ENCODE measurements around the gene KDM3A. TPM values are rescaled to one million over a fixed set of nuclear protein-coding genes. Genes with fewer than 3 reads are reported as not detected.

Gene KDM3A
- total and polyA plus RNA-seq, 12 donors, result 16.7 to 54.6 (median 33.8) TPM

DNA sequence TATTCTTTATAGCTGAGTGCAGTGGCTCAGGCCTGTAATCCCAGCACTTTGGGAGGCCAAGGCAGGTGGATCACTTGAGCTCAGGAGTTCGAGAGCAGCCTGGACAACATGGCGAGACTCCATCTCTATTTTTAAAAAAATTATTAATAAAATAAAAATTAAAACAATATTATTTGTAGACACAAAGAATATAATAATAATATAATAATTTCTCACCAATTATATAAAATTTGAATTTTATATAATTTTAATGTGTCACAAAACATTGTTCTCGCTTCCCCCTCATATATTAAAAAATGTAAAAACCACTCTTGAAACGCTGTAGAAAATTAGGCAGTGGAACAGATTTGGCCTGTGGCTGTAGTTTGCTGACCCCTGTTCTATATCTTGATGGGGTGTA is 5.6 kb upstream of the KDM3A start:
- intact Hi-C loops (cut with DNase I), result no loop called here

DNA sequence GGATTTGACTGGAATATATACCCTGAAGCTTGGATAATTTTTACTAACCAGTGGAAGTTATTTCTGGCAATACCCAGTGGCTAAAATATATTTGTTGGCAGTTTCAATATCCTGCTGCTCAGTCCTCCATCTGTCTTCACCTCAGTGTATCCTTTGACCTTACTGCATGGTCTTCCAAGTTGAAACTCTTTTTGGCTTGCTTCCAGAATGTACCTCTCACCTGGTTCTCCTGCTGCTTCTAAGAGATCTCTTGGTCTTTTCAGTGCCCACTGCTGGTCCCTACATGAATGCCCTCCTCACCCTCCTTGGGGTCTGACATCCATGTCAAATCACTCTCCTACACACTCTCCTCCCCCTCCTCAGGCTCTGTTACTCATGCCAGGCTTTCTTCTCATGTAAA is 4.8 kb upstream of the KDM3A start:
- intact Hi-C loops (cut with DNase I), result no loop called here
- Histone ChIP-seq H3K4me3 (no peak overlapping the region), H3K27ac (no peak overlapping the region), H3K4me1 (replicated peaks in 1 of 2) (no peaks in the 10 kb centered on the region), H3K9me3 (replicated peaks in 1 of 3) (peaks cover 4 to 14% (median 14%) of the 10 kb centered on the region in 3 donors), H3K36me3 (replicated peaks in 1 of 2) (no peaks in the 10 kb centered on the region), H3K27me3 (no peaks in the 10 kb centered on the region)
- TF ChIP-seq POLR2A (IDR thresholded peaks at IDR 0.05), result no peak
- TF ChIP-seq, protein P1, sequence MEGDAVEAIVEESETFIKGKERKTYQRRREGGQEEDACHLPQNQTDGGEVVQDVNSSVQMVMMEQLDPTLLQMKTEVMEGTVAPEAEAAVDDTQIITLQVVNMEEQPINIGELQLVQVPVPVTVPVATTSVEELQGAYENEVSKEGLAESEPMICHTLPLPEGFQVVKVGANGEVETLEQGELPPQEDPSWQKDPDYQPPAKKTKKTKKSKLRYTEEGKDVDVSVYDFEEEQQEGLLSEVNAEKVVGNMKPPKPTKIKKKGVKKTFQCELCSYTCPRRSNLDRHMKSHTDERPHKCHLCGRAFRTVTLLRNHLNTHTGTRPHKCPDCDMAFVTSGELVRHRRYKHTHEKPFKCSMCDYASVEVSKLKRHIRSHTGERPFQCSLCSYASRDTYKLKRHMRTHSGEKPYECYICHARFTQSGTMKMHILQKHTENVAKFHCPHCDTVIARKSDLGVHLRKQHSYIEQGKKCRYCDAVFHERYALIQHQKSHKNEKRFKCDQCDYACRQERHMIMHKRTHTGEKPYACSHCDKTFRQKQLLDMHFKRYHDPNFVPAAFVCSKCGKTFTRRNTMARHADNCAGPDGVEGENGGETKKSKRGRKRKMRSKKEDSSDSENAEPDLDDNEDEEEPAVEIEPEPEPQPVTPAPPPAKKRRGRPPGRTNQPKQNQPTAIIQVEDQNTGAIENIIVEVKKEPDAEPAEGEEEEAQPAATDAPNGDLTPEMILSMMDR (IDR thresholded peaks at IDR 0.05), result no peak
- DNase-seq, result no peak

More for the DNA sequence above, 5.6 kb upstream of the KDM3A start:
- DNase-seq, result no peak
- no peaks in the 10 kb centered on the region for H3K36me3 ChIP-seq (replicated peaks in 1 of 2)
- H3K4me3 ChIP-seq, result no peak overlapping the region
- no peaks in the 10 kb centered on the region for H3K27me3 ChIP-seq
- 89 to 95% (median 94%) methylated on average over 4 of the region's 4 CpGs for WGBS, 4 donors
- TF ChIP-seq POLR2A (IDR thresholded peaks at IDR 0.05), result no peak
- TF ChIP-seq, protein P1 (IDR thresholded peaks at IDR 0.05), result no peak
- H3K27ac ChIP-seq, result no peak overlapping the region
- no peaks in the 10 kb centered on the region for H3K4me1 ChIP-seq (replicated peaks in 1 of 2)
- H3K9me3 ChIP-seq (replicated peaks in 1 of 3), result peaks cover 4 to 17% (median 14%) of the 10 kb centered on the region in 3 donors

DNA sequence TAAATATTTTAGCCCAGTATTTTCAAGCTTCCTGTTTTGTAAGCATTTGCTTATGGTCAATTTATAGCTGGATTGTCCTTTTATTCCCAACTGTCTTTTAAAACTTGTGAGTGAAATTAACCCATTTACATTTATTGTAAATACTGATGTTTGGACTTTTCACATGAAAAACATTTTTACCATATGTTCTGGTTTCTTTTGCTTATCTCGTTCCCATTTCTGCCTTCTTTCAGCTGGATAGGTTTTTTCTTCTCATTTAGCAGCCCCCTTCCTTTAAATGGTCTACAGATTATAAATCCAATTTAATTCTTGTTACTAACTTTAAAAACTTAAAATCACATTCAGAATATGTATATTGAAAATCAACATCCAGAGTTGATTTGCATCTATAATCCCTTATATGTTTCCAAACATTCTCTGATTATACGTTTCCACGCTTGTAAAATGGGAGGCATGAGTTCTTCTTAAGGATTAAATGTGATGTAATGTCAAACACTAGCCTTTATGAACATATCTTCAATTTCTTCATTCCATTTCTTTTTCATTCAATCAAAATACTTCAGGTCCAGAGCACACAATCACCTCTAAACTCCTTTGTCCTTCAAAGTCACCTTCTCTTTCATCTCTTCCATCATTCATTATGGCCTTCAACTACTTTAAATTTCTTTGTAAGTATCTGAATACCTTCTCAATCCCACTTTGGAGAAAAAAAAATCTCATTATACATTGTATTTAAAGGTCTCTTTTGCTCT is 1.1 kb upstream of the KDM3A start:
- Histone ChIP-seq H3K4me3 (peak overlapping the region in 1 of 4 donors; percentile 93), H3K9me3 (replicated peaks in 1 of 3) (peaks cover 4 to 14% (median 14%) of the 10 kb centered on the region in 3 donors), H3K27me3 (no peaks in the 10 kb centered on the region), H3K36me3 (replicated peaks in 1 of 2) (no peaks in the 10 kb centered on the region), H3K27ac (peak overlapping the region; percentile 86 to 99 (median 98)), H3K4me1 (replicated peaks in 1 of 2) (peaks cover 8 to 23% of the 10 kb centered on the region in 2 donors)
- intact Hi-C loops (cut with DNase I), result no loop called here
- 93 to 97% (median 94%) methylated on average over 3 of the region's 3 CpGs for WGBS, 4 donors
- no peak for DNase-seq
- TF ChIP-seq POLR2A (IDR thresholded peaks at IDR 0.05), result no peak
- TF ChIP-seq, protein P1 (IDR thresholded peaks at IDR 0.05), result no peak

DNA sequence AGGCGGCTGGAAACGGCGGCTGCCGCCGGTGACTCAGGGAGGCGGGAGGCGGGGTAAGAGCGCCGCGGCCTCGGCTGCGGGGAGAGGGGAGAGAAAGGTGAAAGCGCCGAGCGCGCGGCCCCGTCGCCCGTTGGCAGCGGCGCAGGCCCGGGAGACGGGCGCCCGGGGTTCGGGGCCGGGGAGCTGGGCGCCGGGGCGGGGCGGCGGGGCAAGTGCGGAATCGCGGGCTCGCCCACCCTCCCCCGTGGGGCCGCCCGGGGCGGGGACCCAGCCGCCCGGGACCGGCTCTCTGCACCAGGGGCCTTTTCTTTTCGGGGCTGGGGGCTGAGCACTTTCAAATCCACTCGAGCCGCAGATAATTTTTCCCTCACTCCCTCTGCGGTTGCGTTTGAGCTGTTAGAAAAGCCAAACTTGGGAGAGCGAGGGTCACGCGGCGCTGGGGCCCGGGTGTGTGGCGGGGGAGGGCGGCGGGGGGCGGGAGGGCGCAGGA is 266 bp downstream of the KDM3A start:
- TF ChIP-seq, protein P1 (IDR thresholded peaks at IDR 0.05), result no peak
- TF ChIP-seq POLR2A (IDR thresholded peaks at IDR 0.05), result peak; percentile 91 to 99
- H3K4me1 ChIP-seq (replicated peaks in 1 of 2), result peaks cover 8 to 36% of the 10 kb centered on the region in 2 donors
- H3K4me3 ChIP-seq, result peak overlapping the region in 2 of 4 donors; percentile 50 to 93
- peak overlapping the region; percentile 86 to 99 (median 98) for H3K27ac ChIP-seq
- intact Hi-C loops (cut with DNase I), result no loop called here
- 0 to 1% (median 0%) methylated on average over 2 to 59 of the region's 59 CpGs for WGBS, 4 donors
- H3K9me3 ChIP-seq (replicated peaks in 1 of 3), result peaks cover 4 to 14% (median 14%) of the 10 kb centered on the region in 3 donors
- DNase-seq, result peak in 4 of 7 donors; percentile 35 to 61 (median 50)
- no peaks in the 10 kb centered on the region for H3K27me3 ChIP-seq
- H3K36me3 ChIP-seq (replicated peaks in 1 of 2), result no peaks in the 10 kb centered on the region
